Ovary (tissue), 3 donors: ENCODE measurements around the gene P2RX2.

Source experiments
- CTCF ChIP-seq, 3 donors: fragments of 450-650 bp in 2 of 3; fragments of 200-600 bp in 1 of 3; IDR thresholded peaks; one replicate each; pipeline versions ENCODE4 v1.5.1 to v1.8.0; 2016 to 2022; ENCODE audit warnings: antibody characterized with exemption in 3 of 3, mild to moderate bottlenecking in 1 of 3
- EP300 ChIP-seq: sonication (generic); formaldehyde crosslinking; IDR thresholded peaks from one replicate; pipeline ENCODE4 v1.6.1; 2017; ENCODE audit warnings: antibody characterized with exemption
- POLR2A ChIP-seq: fragments of 450-650 bp; IDR thresholded peaks from one replicate; pipeline ENCODE4 v1.6.1; 2017; ENCODE audit warnings: antibody characterized with exemption, mild to moderate bottlenecking, moderate library complexity
- donor health status: DM: no; HTN: no; CAD: no.

- TF ChIP-seq POLR2A (no peak), CTCF (IDR thresholded peaks at IDR 0.05) (no peak), EP300 (no peak)
Measured at GRCh38 chr12:132595183-132595582, 23.4 kb upstream of the P2RX2 start.
